KMS-11 (cell line): ENCODE measurements around the gene LFNG.
"Not testable (repeated sequence)": the region's sequence is repeated elsewhere in the genome, so short reads cannot be mapped to it uniquely, and the experiment has no call there.

Experiments
- H2AFZ ChIP-seq: fragments of 200-600 bp; sonication (generic); 2 replicates; pipeline ENCODE4 v1.6.1; 2016; ENCODE audit warnings: antibody characterized with exemption, mixed run types, low read depth
- H3K27ac ChIP-seq: fragments of 200-600 bp; sonication (generic); 2 replicates; pipeline ENCODE4 v1.6.1; 2016; ENCODE audit warnings: mild to moderate bottlenecking, mixed run types
- H3K27me3 ChIP-seq: fragments of 200-600 bp; sonication (generic); 2 replicates; pipeline ENCODE4 v1.6.1; 2017; ENCODE audit warnings: mild to moderate bottlenecking, low read depth, mixed run types, moderate library complexity; ENCODE audit not compliant: insufficient read depth
- H3K36me3 ChIP-seq: fragments of 200-600 bp; sonication (generic); 2 replicates; pipeline ENCODE4 v1.6.1; 2017; ENCODE audit warnings: mild to moderate bottlenecking, mixed run types; ENCODE audit not compliant: insufficient read depth
- H3K4me1 ChIP-seq: fragments of 200-600 bp; sonication (generic); 2 replicates; pipeline ENCODE4 v1.6.1; 2016; ENCODE audit warnings: mild to moderate bottlenecking, low read depth, mixed run types; ENCODE audit not compliant: poor library complexity, severe bottlenecking
- H3K4me2 ChIP-seq: fragments of 200-600 bp; sonication (generic); 2 replicates; pipeline ENCODE4 v1.7.0; 2016; ENCODE audit warnings: mild to moderate bottlenecking, mixed run types
- H3K4me3 ChIP-seq: fragments of 200-600 bp; sonication (generic); IDR thresholded peaks from 2 replicates; pipeline ENCODE4 v1.6.1; 2017; ENCODE audit warnings: low read depth, low read length, mixed read lengths; ENCODE audit not compliant: insufficient read depth
- H3K79me2 ChIP-seq: fragments of 200-600 bp; sonication (generic); 2 replicates; pipeline ENCODE4 v1.6.1; 2016; ENCODE audit warnings: low read depth, mixed run types; ENCODE audit not compliant: insufficient read depth
- H3K9ac ChIP-seq: fragments of 200-600 bp; sonication (generic); 2 replicates; pipeline ENCODE4 v1.6.1; 2016; ENCODE audit warnings: mild to moderate bottlenecking, mixed run types
- H4K20me1 ChIP-seq: fragments of 200-600 bp; sonication (generic); 2 replicates; pipeline ENCODE4 v1.6.1; 2016; ENCODE audit warnings: mild to moderate bottlenecking, mixed run types; ENCODE audit not compliant: insufficient read depth
- TF ChIP-seq, protein P1 (sequence below): fragments of 200-600 bp; sonication (generic); conservative IDR thresholded peaks from 2 replicates; pipeline ENCODE4 v1.6.1; 2017; ENCODE audit warnings: low read depth, mild to moderate bottlenecking, antibody characterized with exemption, low read length, moderate library complexity, mixed read lengths

Gene LFNG

GRCh38 chr7:2535872-2536627, 16.5 kb downstream of the LFNG start:
- H3K4me3 ChIP-seq, H3K79me2 ChIP-seq, H3K4me2 ChIP-seq, H3K4me1 ChIP-seq, H3K27ac ChIP-seq, H4K20me1 ChIP-seq, H3K36me3 ChIP-seq, H3K27me3 ChIP-seq, H2AFZ ChIP-seq, H3K9ac ChIP-seq: not testable (repeated sequence)

DNA sequence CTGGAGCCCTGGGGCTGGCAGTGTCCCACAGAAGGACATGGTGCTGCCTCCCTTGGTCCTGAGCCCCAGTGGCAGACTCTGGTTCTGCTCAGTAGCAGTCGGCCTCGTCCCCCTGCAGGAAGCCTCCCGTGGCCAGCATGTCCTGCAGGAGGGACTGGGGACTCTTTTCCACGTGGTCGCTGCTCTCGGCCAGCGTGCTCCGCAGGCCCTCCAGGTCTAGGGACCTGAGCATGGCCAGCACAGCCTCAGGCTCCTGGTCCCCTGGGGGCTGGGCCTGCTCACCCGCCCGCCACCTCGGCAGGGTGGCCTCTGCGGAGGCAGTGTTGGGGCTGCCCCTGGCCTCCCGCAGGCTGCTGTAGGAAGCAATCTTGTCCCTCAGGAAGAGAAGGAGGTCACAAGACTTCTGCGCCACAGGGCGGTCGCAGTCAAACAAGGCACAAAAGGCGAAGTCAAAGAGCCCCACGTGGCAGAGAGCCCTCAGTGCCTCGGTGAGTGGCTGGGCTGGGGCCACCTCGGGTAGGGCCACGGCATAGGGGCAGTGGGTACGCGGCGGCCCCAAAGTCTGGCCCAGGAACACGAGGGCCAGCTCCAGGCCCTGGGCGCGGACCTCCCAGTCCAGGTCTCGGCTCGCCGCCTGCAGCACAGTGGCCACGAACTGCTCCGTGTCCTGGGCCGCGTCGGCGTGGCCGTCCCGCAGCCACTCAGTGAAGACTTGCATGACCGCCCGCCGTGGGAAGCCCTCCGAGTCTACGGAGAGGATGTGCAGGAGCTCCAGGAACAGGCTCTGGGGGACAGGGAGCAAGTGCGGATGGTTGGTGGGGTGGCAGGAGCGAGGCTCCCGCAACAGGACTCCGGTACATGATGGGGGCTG, 18.6 kb downstream of the LFNG start:
- H3K36me3 ChIP-seq = no peaks in the 10 kb centered on the region

DNA sequence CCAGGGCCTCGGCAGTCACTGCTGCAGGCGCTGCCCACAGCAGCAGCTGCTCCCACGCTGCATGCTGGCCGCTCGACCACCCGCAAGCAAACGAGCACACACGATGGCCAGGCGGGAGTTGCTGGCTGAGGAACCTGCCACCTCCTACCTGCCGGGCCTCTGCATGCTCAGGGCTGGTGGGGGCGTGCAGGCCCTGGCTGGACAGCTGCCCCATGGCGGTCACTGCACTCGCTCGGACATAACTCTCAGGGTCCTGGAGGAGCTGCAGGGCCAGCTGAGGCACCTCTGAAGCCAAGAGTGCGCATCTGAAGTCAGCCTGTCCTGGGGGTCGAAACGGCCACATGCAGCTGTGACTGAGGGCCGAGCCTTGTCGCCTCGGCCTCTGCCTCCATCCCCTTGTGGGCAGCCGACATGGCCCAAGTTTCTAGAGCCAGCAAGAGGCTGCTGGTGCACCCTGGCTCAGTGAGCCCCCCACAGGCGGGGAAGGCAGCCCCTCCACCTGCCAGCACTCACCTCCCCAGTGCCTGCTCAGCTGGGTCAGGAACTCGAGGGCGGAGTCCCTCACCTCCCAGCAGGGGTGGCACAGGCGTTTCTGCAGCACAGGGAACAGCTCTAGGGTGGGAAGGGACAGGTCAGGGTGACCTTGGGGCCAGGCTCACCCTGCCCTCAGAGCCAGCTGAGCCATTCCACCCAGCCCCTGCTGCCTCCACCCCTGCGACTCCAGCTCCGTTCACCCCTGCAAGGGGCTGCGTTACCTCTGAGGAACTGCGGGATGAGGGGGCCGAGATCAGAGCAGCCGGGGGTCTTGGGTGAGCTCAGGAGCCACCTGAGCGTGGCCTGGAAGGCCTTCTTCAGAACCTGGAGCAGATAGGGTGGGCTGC, 19.7 kb downstream of the LFNG start:
- H3K27me3 ChIP-seq = no peaks in the 10 kb centered on the region
- no peak overlapping the region for H3K27ac ChIP-seq
- no peaks in the 10 kb centered on the region for H3K79me2 ChIP-seq
- no peaks in the 10 kb centered on the region for H3K4me1 ChIP-seq
- H3K9ac ChIP-seq = no peak overlapping the region
- TF ChIP-seq, protein P1, sequence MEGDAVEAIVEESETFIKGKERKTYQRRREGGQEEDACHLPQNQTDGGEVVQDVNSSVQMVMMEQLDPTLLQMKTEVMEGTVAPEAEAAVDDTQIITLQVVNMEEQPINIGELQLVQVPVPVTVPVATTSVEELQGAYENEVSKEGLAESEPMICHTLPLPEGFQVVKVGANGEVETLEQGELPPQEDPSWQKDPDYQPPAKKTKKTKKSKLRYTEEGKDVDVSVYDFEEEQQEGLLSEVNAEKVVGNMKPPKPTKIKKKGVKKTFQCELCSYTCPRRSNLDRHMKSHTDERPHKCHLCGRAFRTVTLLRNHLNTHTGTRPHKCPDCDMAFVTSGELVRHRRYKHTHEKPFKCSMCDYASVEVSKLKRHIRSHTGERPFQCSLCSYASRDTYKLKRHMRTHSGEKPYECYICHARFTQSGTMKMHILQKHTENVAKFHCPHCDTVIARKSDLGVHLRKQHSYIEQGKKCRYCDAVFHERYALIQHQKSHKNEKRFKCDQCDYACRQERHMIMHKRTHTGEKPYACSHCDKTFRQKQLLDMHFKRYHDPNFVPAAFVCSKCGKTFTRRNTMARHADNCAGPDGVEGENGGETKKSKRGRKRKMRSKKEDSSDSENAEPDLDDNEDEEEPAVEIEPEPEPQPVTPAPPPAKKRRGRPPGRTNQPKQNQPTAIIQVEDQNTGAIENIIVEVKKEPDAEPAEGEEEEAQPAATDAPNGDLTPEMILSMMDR = no peak
- no peak overlapping the region for H3K4me2 ChIP-seq
- no peaks in the 10 kb centered on the region for H3K36me3 ChIP-seq
- no peak overlapping the region for H3K4me3 ChIP-seq
- H2AFZ ChIP-seq = no peak overlapping the region
- no peaks in the 10 kb centered on the region for H4K20me1 ChIP-seq

More for the DNA sequence above, 18.6 kb downstream of the LFNG start:
- Histone ChIP-seq H3K27me3 (no peaks in the 10 kb centered on the region), H3K4me3 (no peak overlapping the region), H3K27ac (no peak overlapping the region), H4K20me1 (no peaks in the 10 kb centered on the region), H3K4me2 (no peak overlapping the region), H3K9ac (no peak overlapping the region), H2AFZ (no peak overlapping the region), H3K79me2 (no peaks in the 10 kb centered on the region), H3K4me1 (no peaks in the 10 kb centered on the region)
- TF ChIP-seq, protein P1 = no peak

DNA sequence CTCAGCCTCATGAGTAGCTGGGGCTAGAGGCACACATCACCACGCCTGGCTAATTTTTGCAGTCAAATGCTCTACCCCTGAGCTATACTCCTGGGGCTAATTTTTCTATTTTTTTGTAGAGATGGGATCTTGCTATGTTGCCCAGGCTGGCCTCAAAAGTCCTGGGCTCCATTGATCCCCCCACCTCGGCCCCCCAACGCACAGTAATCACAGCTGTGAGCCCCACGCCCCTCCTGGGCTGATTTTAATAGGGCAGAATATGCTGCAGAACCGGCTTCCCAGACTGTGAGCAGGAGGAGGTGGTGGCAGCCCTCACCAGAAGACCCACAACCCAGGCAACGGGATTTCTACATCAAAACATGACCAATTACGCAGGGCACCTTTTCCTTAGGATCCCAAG, 20.6 kb downstream of the LFNG start:
- H4K20me1 ChIP-seq = no peaks in the 10 kb centered on the region
- no peak overlapping the region for H3K9ac ChIP-seq
- H2AFZ ChIP-seq = no peak overlapping the region
- no peaks in the 10 kb centered on the region for H3K36me3 ChIP-seq
- H3K4me3 ChIP-seq = no peak overlapping the region
- TF ChIP-seq, protein P1 = no peak
- no peaks in the 10 kb centered on the region for H3K27me3 ChIP-seq
- no peaks in the 10 kb centered on the region for H3K79me2 ChIP-seq
- no peaks in the 10 kb centered on the region for H3K4me1 ChIP-seq
- no peak overlapping the region for H3K27ac ChIP-seq
- H3K4me2 ChIP-seq = no peak overlapping the region
